Ovary (tissue), 3 donors: ENCODE measurements around the gene ARVCF.

ENCODE experiments used
- CTCF ChIP-seq, 3 donors: fragments of 450-650 bp in 2 of 3; fragments of 200-600 bp in 1 of 3; IDR thresholded peaks; one replicate each; pipeline versions ENCODE4 v1.5.1 to v1.8.0; 2016 to 2022; ENCODE audit warnings: antibody characterized with exemption in 3 of 3, mild to moderate bottlenecking in 1 of 3
- POLR2A ChIP-seq: fragments of 450-650 bp; IDR thresholded peaks from one replicate; pipeline ENCODE4 v1.6.1; 2017; ENCODE audit warnings: antibody characterized with exemption, mild to moderate bottlenecking, moderate library complexity
- donor health status: DM: no; HTN: no; CAD: no.

GRCh38 chr22:19998232-19998951 is 18.2 kb downstream of the ARVCF start:
- no peak for TF ChIP-seq POLR2A
- no peak for TF ChIP-seq CTCF (IDR thresholded peaks at IDR 0.05)
